Measurements from ENCODE around the gene CFAP46.

CFAP46 gene

DNA sequence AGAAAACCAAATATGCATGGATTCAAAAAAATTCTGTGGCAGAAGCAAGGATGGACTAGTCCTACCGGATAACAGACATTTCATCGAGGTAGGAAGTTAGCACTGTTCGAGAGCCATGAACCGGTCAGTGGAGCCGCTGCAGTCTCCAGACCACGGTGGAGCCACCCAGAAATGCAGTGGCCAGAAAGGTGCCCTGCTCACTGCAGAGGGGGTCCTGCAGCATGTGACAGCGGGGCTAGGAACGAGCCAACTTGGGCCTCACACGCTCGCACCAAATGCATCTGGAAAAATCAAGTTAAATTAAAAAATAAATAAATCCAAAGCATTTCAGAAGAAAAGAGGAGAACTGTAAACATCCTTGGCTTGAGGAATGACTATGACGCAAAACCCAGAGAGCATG, 13.1 kb upstream of the CFAP46 start:
- Histone ChIP-seq H3K4me3 (ENCODE audit: low read depth in 1 of 2, low read length in 1 of 2) (no peak overlapping the region), H3K9me3 (no peaks in the 10 kb centered on the region), H3K27me3 (peaks cover 69% of the 10 kb centered on the region), H3K36me3 (no peaks in the 10 kb centered on the region), H3K4me1 (ENCODE audit: control insufficient read depth in 1 of 2, insufficient read depth in 1 of 2, low read depth in 1 of 2, low read length in 1 of 2) (no peaks in the 10 kb centered on the region), H3K27ac (no peak overlapping the region)
- TF ChIP-seq, protein P1, sequence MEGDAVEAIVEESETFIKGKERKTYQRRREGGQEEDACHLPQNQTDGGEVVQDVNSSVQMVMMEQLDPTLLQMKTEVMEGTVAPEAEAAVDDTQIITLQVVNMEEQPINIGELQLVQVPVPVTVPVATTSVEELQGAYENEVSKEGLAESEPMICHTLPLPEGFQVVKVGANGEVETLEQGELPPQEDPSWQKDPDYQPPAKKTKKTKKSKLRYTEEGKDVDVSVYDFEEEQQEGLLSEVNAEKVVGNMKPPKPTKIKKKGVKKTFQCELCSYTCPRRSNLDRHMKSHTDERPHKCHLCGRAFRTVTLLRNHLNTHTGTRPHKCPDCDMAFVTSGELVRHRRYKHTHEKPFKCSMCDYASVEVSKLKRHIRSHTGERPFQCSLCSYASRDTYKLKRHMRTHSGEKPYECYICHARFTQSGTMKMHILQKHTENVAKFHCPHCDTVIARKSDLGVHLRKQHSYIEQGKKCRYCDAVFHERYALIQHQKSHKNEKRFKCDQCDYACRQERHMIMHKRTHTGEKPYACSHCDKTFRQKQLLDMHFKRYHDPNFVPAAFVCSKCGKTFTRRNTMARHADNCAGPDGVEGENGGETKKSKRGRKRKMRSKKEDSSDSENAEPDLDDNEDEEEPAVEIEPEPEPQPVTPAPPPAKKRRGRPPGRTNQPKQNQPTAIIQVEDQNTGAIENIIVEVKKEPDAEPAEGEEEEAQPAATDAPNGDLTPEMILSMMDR (IDR thresholded peaks at IDR 0.05), result no peak

- TF ChIP-seq, protein P1 (IDR thresholded peaks at IDR 0.05), result no peak
- H3K4me3 ChIP-seq (ENCODE audit: low read depth in 1 of 2, low read length in 1 of 2), result no peak overlapping the region
- no peaks in the 10 kb centered on the region for H3K9me3 ChIP-seq
- H3K27ac ChIP-seq, result no peak overlapping the region
- H3K36me3 ChIP-seq, result no peaks in the 10 kb centered on the region
- no peaks in the 10 kb centered on the region for H3K4me1 ChIP-seq (ENCODE audit: control insufficient read depth in 1 of 2, insufficient read depth in 1 of 2, low read depth in 1 of 2, low read length in 1 of 2)
- peaks cover 74% of the 10 kb centered on the region for H3K27me3 ChIP-seq
Measured at GRCh38 chr10:132953428-132953827, 11.1 kb upstream of the CFAP46 start.

GRCh38 chr10:132951926-132952325, 9.6 kb upstream of the CFAP46 start:
- H3K9me3 ChIP-seq, result no peaks in the 10 kb centered on the region
- peaks cover 73% of the 10 kb centered on the region for H3K27me3 ChIP-seq
- TF ChIP-seq, protein P1 (IDR thresholded peaks at IDR 0.05), result no peak
- no peaks in the 10 kb centered on the region for H3K36me3 ChIP-seq
- no peak overlapping the region for H3K4me3 ChIP-seq (ENCODE audit: low read depth in 1 of 2, low read length in 1 of 2)
- H3K27ac ChIP-seq, result no peak overlapping the region
- no peaks in the 10 kb centered on the region for H3K4me1 ChIP-seq (ENCODE audit: control insufficient read depth in 1 of 2, insufficient read depth in 1 of 2, low read depth in 1 of 2, low read length in 1 of 2)

DNA sequence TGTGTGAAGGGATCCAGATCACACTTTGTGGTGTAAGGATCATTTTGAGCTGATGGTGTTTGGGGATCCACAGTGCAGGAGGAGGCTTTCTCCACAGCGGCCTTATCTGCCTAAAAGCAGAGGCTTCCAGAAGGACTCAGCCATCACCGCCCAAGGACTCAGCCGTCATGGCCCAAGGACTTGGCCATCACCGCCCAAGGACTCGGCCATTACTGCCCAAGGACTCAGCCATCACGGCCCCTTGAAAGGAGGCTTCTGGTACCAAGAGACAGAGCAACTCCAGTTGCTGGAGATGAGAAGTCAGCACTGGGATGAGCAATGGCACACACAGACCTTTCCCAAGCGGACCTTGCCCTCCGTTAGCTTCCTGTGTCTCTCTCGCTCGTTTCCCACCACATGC, 6.0 kb upstream of the CFAP46 start:
- Histone ChIP-seq H3K4me3 (ENCODE audit: low read depth in 1 of 2, low read length in 1 of 2) (no peak overlapping the region), H3K27ac (no peak overlapping the region), H3K36me3 (no peaks in the 10 kb centered on the region), H3K9me3 (no peaks in the 10 kb centered on the region), H3K27me3 (peaks cover 79% of the 10 kb centered on the region), H3K4me1 (ENCODE audit: control insufficient read depth in 1 of 2, insufficient read depth in 1 of 2, low read depth in 1 of 2, low read length in 1 of 2) (no peaks in the 10 kb centered on the region)
- TF ChIP-seq, protein P1 (IDR thresholded peaks at IDR 0.05), result no peak

GRCh38 chr10:132947843-132948242, 5.5 kb upstream of the CFAP46 start:
- TF ChIP-seq, protein P1 (IDR thresholded peaks at IDR 0.05), result no peak
- Histone ChIP-seq H3K27me3 (peaks cover 79% of the 10 kb centered on the region), H3K4me1 (ENCODE audit: control insufficient read depth in 1 of 2, insufficient read depth in 1 of 2, low read depth in 1 of 2, low read length in 1 of 2) (no peaks in the 10 kb centered on the region)

More at GRCh38 chr10:132947843-132948242, 5.5 kb upstream of the CFAP46 start:
- no peaks in the 10 kb centered on the region for H3K36me3 ChIP-seq
- no peaks in the 10 kb centered on the region for H3K9me3 ChIP-seq
- no peak overlapping the region for H3K27ac ChIP-seq
- H3K4me3 ChIP-seq (ENCODE audit: low read depth in 1 of 2, low read length in 1 of 2), result no peak overlapping the region

Measured in neutrophil (primary cell).